HG02642 (cell line): ENCODE measurements around the gene MYPN.
"Not testable (repeated sequence)": the region's sequence is repeated elsewhere in the genome, so short reads cannot be mapped to it uniquely, and the experiment has no call there.

ENCODE experiments used
- ATAC-seq: cut with Tn5 transposase; IDR thresholded peaks from one replicate; pipeline ENCODE4 v1.9.1; 2021; ENCODE audit warnings: mild to moderate bottlenecking; ENCODE audit not compliant: unreplicated experiment, poor library complexity

Gene MYPN

GRCh38 chr10:68124718-68125117 is 15.4 kb downstream of the MYPN start:
- no peak for ATAC-seq

- ATAC-seq = no peak
These were observed 16.5 kb downstream of the MYPN start for GRCh38 chr10:68125772-68126171.

- no peak for ATAC-seq
These were observed 18.7 kb downstream of the MYPN start for GRCh38 chr10:68128015-68128414.

GRCh38 chr10:68132391-68132790 is 23.1 kb downstream of the MYPN start:
- no peak for ATAC-seq

- no peak for ATAC-seq
These were observed 24.2 kb downstream of the MYPN start for GRCh38 chr10:68133523-68133922.

GRCh38 chr10:68135362-68135761 is 26.1 kb downstream of the MYPN start:
- ATAC-seq = no peak

GRCh38 chr10:68135922-68136792 is 26.9 kb downstream of the MYPN start:
- ATAC-seq = no peak

- no peak for ATAC-seq
These were observed 27.9 kb downstream of the MYPN start for GRCh38 chr10:68137171-68137570.

GRCh38 chr10:68138526-68138925 is 29.2 kb downstream of the MYPN start:
- no peak for ATAC-seq

GRCh38 chr10:68139448-68140272 is 30.4 kb downstream of the MYPN start:
- no peak for ATAC-seq

GRCh38 chr10:68142761-68143160 is 33.5 kb downstream of the MYPN start:
- no peak for ATAC-seq

GRCh38 chr10:68144709-68145108 is 35.4 kb downstream of the MYPN start:
- no peak for ATAC-seq

GRCh38 chr10:68145705-68146104 is 36.4 kb downstream of the MYPN start:
- no peak for ATAC-seq

- no peak for ATAC-seq
These were observed 36.8 kb downstream of the MYPN start for GRCh38 chr10:68146133-68146532.

- no peak for ATAC-seq
These were observed 42.2 kb downstream of the MYPN start for GRCh38 chr10:68151453-68151852.

- ATAC-seq = peak; percentile 50
These were observed 44.4 kb downstream of the MYPN start for GRCh38 chr10:68153473-68154210.

GRCh38 chr10:68154211-68154497 is 44.9 kb downstream of the MYPN start:
- ATAC-seq = no peak

- ATAC-seq = no peak
These were observed 46.4 kb downstream of the MYPN start for GRCh38 chr10:68155615-68156210.

- ATAC-seq = no peak
These were observed 47.3 kb downstream of the MYPN start for GRCh38 chr10:68156373-68157185.

GRCh38 chr10:68157522-68157921 is 48.2 kb downstream of the MYPN start:
- not testable (repeated sequence) for ATAC-seq
